ENCODE data around the gene ITIH4. TPM values are rescaled to one million over a fixed set of nuclear protein-coding genes. Genes with fewer than 3 reads are reported as not detected.

Gene ITIH4
- total and polyA plus RNA-seq, 9 of the 15 experiments (the other 6 are each of a cell fraction or from before 2014, with no cell fraction given), result 0.09 to 0.62 (median 0.20) TPM; not detected in 6

DNA sequence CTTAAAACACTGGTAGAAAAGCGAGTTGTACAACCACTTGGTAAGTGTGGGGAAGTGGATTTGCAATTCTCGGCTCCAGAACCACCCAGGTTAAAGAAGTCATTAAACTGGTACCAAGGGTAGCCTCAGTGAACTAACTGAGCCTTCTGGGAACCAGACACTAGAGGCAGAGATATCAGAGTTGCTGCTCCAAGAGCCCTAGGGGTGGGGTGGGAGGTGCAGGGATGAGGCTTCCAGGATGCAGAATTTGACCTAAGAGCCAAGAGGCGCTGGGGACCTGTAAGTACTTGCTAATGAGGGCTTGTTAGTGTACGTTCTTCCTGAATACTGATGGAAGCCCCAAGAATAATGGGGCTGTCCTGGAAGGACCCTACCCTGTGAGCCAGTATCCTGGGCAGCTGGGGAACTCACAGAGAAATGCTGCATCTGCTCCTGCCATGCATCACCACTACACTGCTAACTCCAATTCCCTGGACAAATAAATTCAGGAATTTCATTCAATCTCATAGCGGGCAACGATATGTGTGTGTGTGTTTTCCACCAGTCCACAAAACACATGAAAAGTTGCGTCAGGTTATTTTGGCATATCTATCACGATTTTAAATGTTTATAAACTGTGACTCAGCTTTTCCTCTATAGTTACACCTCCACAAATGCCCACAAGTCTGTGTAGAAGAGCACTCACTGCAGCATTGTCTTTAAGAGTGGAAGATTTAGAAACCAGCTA lies 43.1 kb upstream of the ITIH4 start:
- H3K9me1 ChIP-seq (ENCODE audit: control insufficient read depth, insufficient read depth, low read length), result no peaks in the 10 kb centered on the region
- no peaks in the 10 kb centered on the region for H4K20me1 ChIP-seq (replicated peaks; ENCODE audit: control insufficient read depth, insufficient read depth, low read length)
- no peak overlapping the region for H3K4me3 ChIP-seq
- H3K27me3 ChIP-seq (ENCODE audit: control insufficient read depth in 2 of 2, insufficient read depth in 2 of 2, low read length in 2 of 2), result no peaks in the 10 kb centered on the region
- peak overlapping the region; percentile 52; the same call in 1 of the 2 replicates for H3K4me2 ChIP-seq (ENCODE audit: insufficient read depth, low read length)
- DNase-seq (ENCODE audit: extremely low read depth in 1 of 4, low spot score in 3 of 4), result peak; percentile 17 to 22 (median 18)
- H3K27ac ChIP-seq (ENCODE audit: extremely low read depth, low read depth, low read length), result peak overlapping the region; percentile 38; the same call in 2 of the 3 replicates
- WGBS (ENCODE audit: insufficient coverage, low coverage, missing lambda C conversion rate), result 49% methylated on average over 8 of the region's 8 CpGs
- POLR2A ChIA-PET, result interaction anchor here (1.0 to 1.4 kb wide), 2 partner anchors 16 to 20 kb away, joined by 4 read pairs; no protein-coding TSS in a partner anchor
- no peaks in the 10 kb centered on the region for H3K9me3 ChIP-seq (replicated peaks; ENCODE audit: control insufficient read depth, insufficient read depth, low read depth, low read length)
- BruUV-seq (replicated peaks), result no TSS peak
- H3K36me3 ChIP-seq (ENCODE audit: control insufficient read depth, insufficient read depth, low read length), result no peaks in the 10 kb centered on the region
- peak overlapping the region in 1 of 2 experiments; percentile 12; a peak in 1 of 4 replicates for H3K9ac ChIP-seq (ENCODE audit: insufficient read depth in 1 of 2, low read depth in 2 of 2, low read length in 2 of 2)
- CTCF ChIA-PET (ENCODE audit: low intra/inter-chr PET ratio), result no interaction called here
- FAIRE-seq, result no peak
- in situ Hi-C loops (cut with MboI), result no loop called here
- H3K79me2 ChIP-seq (ENCODE audit: control insufficient read depth, insufficient read depth, low read length), result no peaks in the 10 kb centered on the region
- intact Hi-C loops (cut with micrococcal nuclease), result no loop called here
- H3K4me1 ChIP-seq (replicated peaks in 1 of 2; ENCODE audit: control insufficient read depth in 2 of 2, insufficient read depth in 2 of 2, low read length in 2 of 2), result peaks cover 10 to 38% of the 10 kb centered on the region in 2 experiments
- H2AFZ ChIP-seq (ENCODE audit: low read depth, low read length), result no peak overlapping the region
- ATAC-seq, result peak; percentile 72
- TF ChIP-seq MEF2A (IDR thresholded peaks at IDR 0.05; ENCODE audit: control insufficient read depth, low read depth, low read length), result no peak
- TF ChIP-seq PTRF (tag; IDR thresholded peaks at IDR 0.05), result no peak
- peak; percentile 82 for TF ChIP-seq BACH1 (tag; IDR thresholded peaks at IDR 0.05)
- TF ChIP-seq HNRNPUL1 (IDR thresholded peaks at IDR 0.05; ENCODE audit: low read length), result no peak
- peak; percentile 66 for TF ChIP-seq MAFK (IDR thresholded peaks at IDR 0.05; ENCODE audit: low read length)
- TF ChIP-seq NCOA6 (IDR thresholded peaks at IDR 0.05), result no peak
- TF ChIP-seq ARID1B (IDR thresholded peaks at IDR 0.05), result peak; percentile 36; the same call in 1 of the 2 replicates
- no peak for TF ChIP-seq SRSF7 (optimal IDR thresholded peaks at IDR 0.05; ENCODE audit: low read depth, low read length)
- TF ChIP-seq, protein P1, sequence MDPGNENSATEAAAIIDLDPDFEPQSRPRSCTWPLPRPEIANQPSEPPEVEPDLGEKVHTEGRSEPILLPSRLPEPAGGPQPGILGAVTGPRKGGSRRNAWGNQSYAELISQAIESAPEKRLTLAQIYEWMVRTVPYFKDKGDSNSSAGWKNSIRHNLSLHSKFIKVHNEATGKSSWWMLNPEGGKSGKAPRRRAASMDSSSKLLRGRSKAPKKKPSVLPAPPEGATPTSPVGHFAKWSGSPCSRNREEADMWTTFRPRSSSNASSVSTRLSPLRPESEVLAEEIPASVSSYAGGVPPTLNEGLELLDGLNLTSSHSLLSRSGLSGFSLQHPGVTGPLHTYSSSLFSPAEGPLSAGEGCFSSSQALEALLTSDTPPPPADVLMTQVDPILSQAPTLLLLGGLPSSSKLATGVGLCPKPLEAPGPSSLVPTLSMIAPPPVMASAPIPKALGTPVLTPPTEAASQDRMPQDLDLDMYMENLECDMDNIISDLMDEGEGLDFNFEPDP (CRISPR knock-in tag; IDR thresholded peaks at IDR 0.05), result no peak
- TF ChIP-seq ZNF316 (IDR thresholded peaks at IDR 0.05), result peak; percentile 89
- TF ChIP-seq SOX6 (IDR thresholded peaks at IDR 0.05), result 0 out of 2 replicates have a peak, but pooled peaks have one; percentile 37
- peak; percentile 85 for TF ChIP-seq MAFG (tag; conservative IDR thresholded peaks at IDR 0.05)
- TF ChIP-seq JUNB (CRISPR knock-in tag; conservative IDR thresholded peaks at IDR 0.05), result no peak
- no peak for TF ChIP-seq ZNF717 (CRISPR knock-in tag; IDR thresholded peaks at IDR 0.05)
- TF ChIP-seq ATF3 (IDR thresholded peaks at IDR 0.05), result peak; percentile 64; the same call in 1 of the 2 replicates
- TF ChIP-seq ATF3 (CRISPR knock-in tag; conservative IDR thresholded peaks at IDR 0.05), result no peak
- TF ChIP-seq ZNF699 (CRISPR knock-in tag; IDR thresholded peaks at IDR 0.05; ENCODE audit: insufficient replicate concordance), result no peak
- TF ChIP-seq BRCA1 (IDR thresholded peaks at IDR 0.05), result no peak
- TF ChIP-seq BRCA1 (CRISPR knock-in tag; IDR thresholded peaks at IDR 0.05), result no peak
- 0 out of 4 replicates have a peak, but pooled peaks of 1 of the 2 experiments have one; percentile 22 for TF ChIP-seq MAZ (CRISPR knock-in tag; conservative IDR thresholded peaks at IDR 0.05 in 1 of 2, IDR thresholded peaks at IDR 0.05 in 1 of 2)
- peak; percentile 84 for TF ChIP-seq C11orf30 (IDR thresholded peaks at IDR 0.05; ENCODE audit: low read depth)
- TF ChIP-seq RAD21 (CRISPR knock-in tag; conservative IDR thresholded peaks at IDR 0.05 in 1 of 2, IDR thresholded peaks at IDR 0.05 in 1 of 2), result 0 out of 4 replicates have a peak, but pooled peaks of 1 of the 2 experiments have one; percentile 8
- peak; percentile 33; the same call in 1 of the 2 replicates for TF ChIP-seq SMARCA4 (IDR thresholded peaks at IDR 0.05)

Data from K562 (cell line).